HepG2 (cell line): Measurements from ENCODE around the gene FAF1. TPM values are rescaled to one million over a fixed set of nuclear protein-coding genes. Genes with fewer than 3 reads are reported as not detected.

Experiments
- ATAC-seq: fragments of 200-7000 bp; cut with Tn5 transposase; 3 replicates; pipeline ENCODE4 v1.9.1; 2020; ENCODE audit warnings: mild to moderate bottlenecking, moderate library complexity
- BruUV-seq: library from RNA; stranded (reverse); fragments of 400-500 nt; replicated peaks from 2 replicates; lab custom pipeline; 2021; lab: Mats Ljungman, UMichigan
- CTCF ChIA-PET: fragments of 300-600 bp; formaldehyde crosslinking; extraction: SDS; loops from one replicate; lab custom pipeline; 2021; ENCODE audit warnings: low total read pairs, inconsistent platforms, low intra/inter-chr PET ratio; lab: Yijun Ruan, JAX
- POLR2A ChIA-PET: fragments of 350-600 bp; sonication (Branson Sonifier 250); formaldehyde crosslinking; loops from one replicate; lab custom pipeline; 2020; ENCODE audit warnings: antibody characterized with exemption, inconsistent platforms; lab: Yijun Ruan, JAX
- DNase-seq: peaks from one replicate; pipeline ENCODE4 v3.0.0-alpha.2; 2015; ENCODE audit warnings: low spot score
- FAIRE-seq: peaks from 3 replicates; lab custom pipeline; 2011; peaks lifted over from hg19 to GRCh38; lab: Jason Lieb, UNC
- H2AFZ ChIP-seq: one replicate; pipeline ENCODE4 v1.6.1; 2011; ENCODE audit warnings: low read length, inconsistent platforms
- H3K27ac ChIP-seq: fragments of 300-600 bp; 3 replicates; pipeline ENCODE4 v1.8.0; 2011; ENCODE audit warnings: mixed run types, mild to moderate bottlenecking, mixed read lengths, low read length, inconsistent platforms; ENCODE audit not compliant: insufficient read depth; ENCODE audit errors: extremely low read length
- H3K27me3 ChIP-seq, 2 experiments: fragments of 200-600 bp in 1 of 2; 2 replicates in 1 of 2; 3 replicates in 1 of 2; pipeline versions ENCODE4 v1.6.0 to v1.8.0; 2011; ENCODE audit warnings: low read length in 2 of 2, mild to moderate bottlenecking in 2 of 2, moderate library complexity in 2 of 2, inconsistent platforms in 1 of 2; ENCODE audit not compliant: insufficient read depth in 2 of 2, control insufficient read depth in 1 of 2
- H3K36me3 ChIP-seq, 2 experiments: fragments of 200-600 bp in 1 of 2; replicated peaks in 1 of 2; 2 replicates in 1 of 2; 3 replicates in 1 of 2; pipeline versions ENCODE4 v1.5.1 to v1.8.0; 2011; ENCODE audit warnings: low read length in 2 of 2, inconsistent platforms in 1 of 2; ENCODE audit not compliant: insufficient read depth in 2 of 2, control insufficient read depth in 1 of 2
- H3K4me1 ChIP-seq: 2 replicates; pipeline ENCODE4 v1.5.1; 2012; ENCODE audit warnings: low read length, inconsistent platforms; ENCODE audit not compliant: insufficient read depth
- H3K4me2 ChIP-seq: 2 replicates; pipeline ENCODE4 v1.6.0; 2011; ENCODE audit warnings: low read depth, low read length, inconsistent platforms
- H3K4me3 ChIP-seq, 3 experiments: fragments of 200-600 bp in 1 of 3; sonication (generic), shearing (Covaris generic) in 1 of 3; replicated peaks in 1 of 3; 2 replicates each; pipeline ENCODE4 v1.5.1; 2011 to 2016; ENCODE audit warnings: low read length in 3 of 3, inconsistent platforms in 2 of 3, low read depth in 2 of 3, mild to moderate bottlenecking in 2 of 3, control low read depth in 1 of 3, mixed read lengths in 1 of 3; ENCODE audit not compliant: insufficient read depth in 1 of 3
- H3K79me2 ChIP-seq: one replicate; pipeline ENCODE4 v1.6.1; 2011; ENCODE audit warnings: low read length, inconsistent platforms; ENCODE audit not compliant: insufficient read depth
- H3K9ac ChIP-seq: 2 replicates; pipeline ENCODE4 v1.6.0; 2011; ENCODE audit warnings: mild to moderate bottlenecking, low read depth, low read length, inconsistent platforms; ENCODE audit not compliant: insufficient read depth
- H3K9me3 ChIP-seq: 2 replicates; pipeline ENCODE4 v1.5.1; 2012; ENCODE audit warnings: mild to moderate bottlenecking, low read length
- H4K20me1 ChIP-seq: 2 replicates; pipeline ENCODE4 v1.6.0; 2011; ENCODE audit warnings: inconsistent platforms, mild to moderate bottlenecking, low read length, moderate library complexity; ENCODE audit not compliant: insufficient read depth
- ESRRA ChIP-seq: sonication (generic); formaldehyde crosslinking; IDR thresholded peaks from 2 replicates; pipeline ENCODE4 v1.5.1; 2020; ENCODE audit warnings: mild to moderate bottlenecking, low read depth, missing genetic modification reagents
- GABPA ChIP-seq, 2 experiments: IDR thresholded peaks; 2 replicates each; pipeline ENCODE4 v1.6.1; 2011 to 2016; ENCODE audit warnings: low read depth in 2 of 2, low read length in 1 of 2, missing biosample characterization in 1 of 2, missing genetic modification characterization in 1 of 2
- IKZF4 ChIP-seq: sonication (generic); formaldehyde crosslinking; IDR thresholded peaks from 2 replicates; pipeline ENCODE4 v1.5.1; 2020; ENCODE audit warnings: borderline replicate concordance, mild to moderate bottlenecking, low read depth, missing genetic modification reagents; ENCODE audit errors: not compliant biosample characterization
- KLF6 ChIP-seq: IDR thresholded peaks from 2 replicates; pipeline ENCODE4 v1.8.0; 2016; ENCODE audit warnings: missing biosample characterization, missing genetic modification reagents
- PRDM15 ChIP-seq: sonication (generic); formaldehyde crosslinking; IDR thresholded peaks from 2 replicates; pipeline ENCODE4 v1.4.0; 2020; ENCODE audit warnings: missing genetic modification reagents
- RFXANK ChIP-seq: IDR thresholded peaks from 2 replicates; pipeline ENCODE4 v1.6.1; 2016
- RORA ChIP-seq: sonication (generic); formaldehyde crosslinking; IDR thresholded peaks from 2 replicates; pipeline ENCODE4 v1.5.0; 2020; ENCODE audit warnings: mild to moderate bottlenecking, missing genetic modification reagents, moderate library complexity
- SAP130 ChIP-seq: IDR thresholded peaks from 2 replicates; pipeline ENCODE4 v1.6.1; 2016; ENCODE audit warnings: low read depth
- ZNF501 ChIP-seq: sonication (generic); formaldehyde crosslinking; IDR thresholded peaks from 2 replicates; pipeline ENCODE4 v1.5.1; 2020; ENCODE audit warnings: mild to moderate bottlenecking, moderate library complexity, missing genetic modification reagents
- ZNF510 ChIP-seq: sonication (generic); formaldehyde crosslinking; IDR thresholded peaks from 2 replicates; pipeline ENCODE4 v1.4.0; 2020; ENCODE audit warnings: low read depth, mild to moderate bottlenecking, missing genetic modification reagents
- ZNF550 ChIP-seq: sonication (generic); formaldehyde crosslinking; IDR thresholded peaks from 2 replicates; pipeline ENCODE4 v1.4.0; 2020; ENCODE audit warnings: mild to moderate bottlenecking, missing genetic modification reagents, borderline replicate concordance
- ZNF761 ChIP-seq: sonication (generic); formaldehyde crosslinking; conservative IDR thresholded peaks from 2 replicates; pipeline ENCODE4 v1.4.0; 2020; ENCODE audit warnings: mild to moderate bottlenecking, missing genetic modification reagents
- WGBS: methylation state at CpG from one replicate; pipeline ENCODE4 v1.1.6; 2017; ENCODE audit warnings: low lambda C conversion rate; 5-methylcytosine and 5-hydroxymethylcytosine counted together
- in situ Hi-C: cut with HindIII; loops from 2 replicates; pipeline ENCODE4 v1.10.0; 2017; ENCODE audit warnings: low pct_unique_long_range_greater_than_20kb; ENCODE audit not compliant: extremely low pct_ligation_motif_present
- intact Hi-C: fragments of 100-400 bp; cut with micrococcal nuclease; formaldehyde crosslinking; loops from one replicate; pipeline ENCODE4 v1.10.0; 2022; ENCODE audit not compliant: unreplicated experiment
- polyA plus RNA-seq, 8 experiments: library from polyadenylated mRNA; depleted of rRNA in 3 of 8; stranded (reverse) in 7 of 8; unstranded in 1 of 8; fragments of >200 nt; fragmentation: Illumina TruSeq in 4 of 8; extraction: Trizol in 4 of 8; gene quantifications; 2 replicates each; pipeline versions ENCODE4 v1.2.1 to v1.2.3, GENCODE V29; 2011 to 2016; ENCODE audit warnings: low read depth in 4 of 8, missing spikeins in 1 of 8, mixed read lengths in 1 of 8; ENCODE audit not compliant: insufficient read depth in 1 of 8
- total RNA-seq, 5 experiments: library from RNA; depleted of rRNA; stranded (reverse); fragments of >200 nt; fragmentation: Illumina TruSeq; extraction: Trizol; gene quantifications; 2 replicates each; pipeline ENCODE4 v1.2.3, GENCODE V29; 2016; ENCODE audit warnings: low read depth in 1 of 5
- TF ChIP-seq, protein P1 (sequence below): IDR thresholded peaks from 2 replicates; pipeline ENCODE4 v1.6.1; 2018; ENCODE audit warnings: missing genetic modification reagents, mild to moderate bottlenecking, missing compliant biosample characterization
- TF ChIP-seq, protein P2 (sequence below): sonication (generic); formaldehyde crosslinking; conservative IDR thresholded peaks from 2 replicates; pipeline ENCODE4 v1.8.0; 2022; ENCODE audit warnings: missing genetic modification reagents
- TF ChIP-seq, protein P3 (sequence below): sonication (generic); formaldehyde crosslinking; conservative IDR thresholded peaks from 2 replicates; pipeline ENCODE4 v1.4.0; 2020; ENCODE audit warnings: missing genetic modification reagents

FAF1 gene
- total and polyA plus RNA-seq, 2 of the 13 experiments (the other 11 are each of a cell fraction or from before 2014, with no cell fraction given), result 19.4 to 63.3 TPM

DNA sequence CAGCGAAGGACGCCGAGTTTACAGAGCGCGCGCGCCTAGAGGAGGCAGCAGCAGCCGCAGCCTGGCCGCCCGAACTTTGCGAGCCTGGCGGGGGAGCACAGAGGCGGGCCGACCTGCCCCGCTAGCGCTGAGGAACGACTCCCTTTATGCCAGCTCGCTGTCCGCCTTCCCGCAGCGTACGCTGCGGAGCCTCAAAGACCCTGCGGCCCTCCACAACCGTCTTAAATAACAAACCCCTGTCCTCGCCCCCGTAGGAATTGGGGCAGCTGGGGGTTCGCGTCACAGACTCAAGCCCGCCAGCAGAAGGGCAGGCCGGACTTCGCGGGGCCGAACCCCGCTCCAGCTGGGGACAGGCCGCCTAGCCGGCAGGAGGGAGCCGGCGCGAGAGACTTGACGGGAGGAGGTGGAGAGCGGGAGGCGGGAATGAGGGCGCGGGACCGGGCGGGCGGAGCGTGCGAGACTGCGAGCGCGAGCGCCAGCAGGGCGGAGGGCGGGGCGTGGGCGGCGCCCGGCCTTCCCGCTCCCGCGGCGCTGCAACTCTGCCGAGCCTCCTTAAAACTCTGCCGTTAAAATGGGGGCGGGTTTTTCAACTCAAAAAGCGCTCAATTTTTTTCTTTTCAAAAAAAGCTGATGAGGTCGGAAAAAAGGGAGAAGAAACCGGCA is 8.2 kb upstream of the FAF1 start:
- Histone ChIP-seq H2AFZ (no peak overlapping the region), H3K79me2 (peaks cover 33% of the 10 kb centered on the region), H3K4me2 (peak overlapping the region; percentile 68), H3K4me3 (peak overlapping the region; percentile 91 to 99 (median 98)), H3K9me3 (no peaks in the 10 kb centered on the region), H3K4me1 (peaks cover 17% of the 10 kb centered on the region; the same call in 1 of the 2 replicates), H3K9ac (peak overlapping the region; percentile 93), H3K27ac (peak overlapping the region; percentile 98), H3K36me3 (no peaks in the 10 kb centered on the region), H4K20me1 (no peaks in the 10 kb centered on the region), H3K27me3 (no peaks in the 10 kb centered on the region; a peak in 1 of 5 replicates)
- FAIRE-seq (no peak), ATAC-seq (peak; percentile 89), DNase-seq (peak; percentile 76)
- ChIA-PET CTCF (interaction anchor here (1.1 kb wide), 1 partner anchor 39 kb away, joined by 4 read pairs; no protein-coding TSS in a partner anchor), POLR2A (interaction anchor here (1.4 to 3.5 kb wide), 3 partner anchors 8 to 10 kb away, joined by 3 to 37 read pairs (median 23); partner anchors contain the start of gene FAF1)
- in situ Hi-C loops, result no loop called here
- TSS peak; percentile 76 for BruUV-seq
- intact Hi-C loops, result loop anchor here (1.0 to 2.0 kb wide), 4 partner anchors 8 to 91 kb away; partner anchors contain the start of gene FAF1
- under 1% methylated on average over 46 of the region's 70 CpGs for WGBS
- no peak for TF ChIP-seq ZNF761 (CRISPR knock-in tag)
- TF ChIP-seq ZNF501 (CRISPR knock-in tag), result peak; percentile 75; the same call in 1 of the 2 replicates
- TF ChIP-seq, protein P1, sequence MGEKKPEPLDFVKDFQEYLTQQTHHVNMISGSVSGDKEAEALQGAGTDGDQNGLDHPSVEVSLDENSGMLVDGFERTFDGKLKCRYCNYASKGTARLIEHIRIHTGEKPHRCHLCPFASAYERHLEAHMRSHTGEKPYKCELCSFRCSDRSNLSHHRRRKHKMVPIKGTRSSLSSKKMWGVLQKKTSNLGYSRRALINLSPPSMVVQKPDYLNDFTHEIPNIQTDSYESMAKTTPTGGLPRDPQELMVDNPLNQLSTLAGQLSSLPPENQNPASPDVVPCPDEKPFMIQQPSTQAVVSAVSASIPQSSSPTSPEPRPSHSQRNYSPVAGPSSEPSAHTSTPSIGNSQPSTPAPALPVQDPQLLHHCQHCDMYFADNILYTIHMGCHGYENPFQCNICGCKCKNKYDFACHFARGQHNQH (CRISPR knock-in tag), result peak; percentile 77
- TF ChIP-seq GABPA (IDR thresholded peaks at IDR 0.05; ENCODE audit: low read depth, low read length), result no peak
- TF ChIP-seq GABPA (CRISPR knock-in tag; IDR thresholded peaks at IDR 0.05; ENCODE audit: low read depth), result no peak
- TF ChIP-seq, protein P2, sequence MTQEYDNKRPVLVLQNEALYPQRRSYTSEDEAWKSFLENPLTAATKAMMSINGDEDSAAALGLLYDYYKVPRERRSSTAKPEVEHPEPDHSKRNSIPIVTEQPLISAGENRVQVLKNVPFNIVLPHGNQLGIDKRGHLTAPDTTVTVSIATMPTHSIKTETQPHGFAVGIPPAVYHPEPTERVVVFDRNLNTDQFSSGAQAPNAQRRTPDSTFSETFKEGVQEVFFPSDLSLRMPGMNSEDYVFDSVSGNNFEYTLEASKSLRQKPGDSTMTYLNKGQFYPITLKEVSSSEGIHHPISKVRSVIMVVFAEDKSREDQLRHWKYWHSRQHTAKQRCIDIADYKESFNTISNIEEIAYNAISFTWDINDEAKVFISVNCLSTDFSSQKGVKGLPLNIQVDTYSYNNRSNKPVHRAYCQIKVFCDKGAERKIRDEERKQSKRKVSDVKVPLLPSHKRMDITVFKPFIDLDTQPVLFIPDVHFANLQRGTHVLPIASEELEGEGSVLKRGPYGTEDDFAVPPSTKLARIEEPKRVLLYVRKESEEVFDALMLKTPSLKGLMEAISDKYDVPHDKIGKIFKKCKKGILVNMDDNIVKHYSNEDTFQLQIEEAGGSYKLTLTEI (CRISPR knock-in tag), result no peak
- TF ChIP-seq ZNF550 (CRISPR knock-in tag), result no peak
- no peak for TF ChIP-seq KLF6
- TF ChIP-seq RFXANK (CRISPR knock-in tag), result 0 out of 2 replicates have a peak, but pooled peaks have one; percentile 60
- TF ChIP-seq PRDM15 (CRISPR knock-in tag), result no peak
- peak; percentile 39 for TF ChIP-seq IKZF4 (CRISPR knock-in tag)
- TF ChIP-seq, protein P3, sequence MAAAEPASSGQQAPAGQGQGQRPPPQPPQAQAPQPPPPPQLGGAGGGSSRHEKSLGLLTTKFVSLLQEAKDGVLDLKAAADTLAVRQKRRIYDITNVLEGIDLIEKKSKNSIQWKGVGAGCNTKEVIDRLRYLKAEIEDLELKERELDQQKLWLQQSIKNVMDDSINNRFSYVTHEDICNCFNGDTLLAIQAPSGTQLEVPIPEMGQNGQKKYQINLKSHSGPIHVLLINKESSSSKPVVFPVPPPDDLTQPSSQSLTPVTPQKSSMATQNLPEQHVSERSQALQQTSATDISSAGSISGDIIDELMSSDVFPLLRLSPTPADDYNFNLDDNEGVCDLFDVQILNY (CRISPR knock-in tag), result peak; percentile 91
- no peak for TF ChIP-seq RORA (CRISPR knock-in tag)
- peak; percentile 55; the same call in 1 of the 2 replicates for TF ChIP-seq ZNF510 (CRISPR knock-in tag)
- TF ChIP-seq SAP130, result peak; percentile 80
- no peak for TF ChIP-seq ESRRA (CRISPR knock-in tag)
